NCI-H446 (cell line): ENCODE results near the gene RPN2.
A peak's percentile ranks its signal among the peaks of the same experiment; 100 is the strongest.

Experiments
- DNase-seq, 2 experiments: peaks; one replicate each; lab custom pipeline; 2025; lab: John Stamatoyannopoulos, UW

RPN2 gene

DNA sequence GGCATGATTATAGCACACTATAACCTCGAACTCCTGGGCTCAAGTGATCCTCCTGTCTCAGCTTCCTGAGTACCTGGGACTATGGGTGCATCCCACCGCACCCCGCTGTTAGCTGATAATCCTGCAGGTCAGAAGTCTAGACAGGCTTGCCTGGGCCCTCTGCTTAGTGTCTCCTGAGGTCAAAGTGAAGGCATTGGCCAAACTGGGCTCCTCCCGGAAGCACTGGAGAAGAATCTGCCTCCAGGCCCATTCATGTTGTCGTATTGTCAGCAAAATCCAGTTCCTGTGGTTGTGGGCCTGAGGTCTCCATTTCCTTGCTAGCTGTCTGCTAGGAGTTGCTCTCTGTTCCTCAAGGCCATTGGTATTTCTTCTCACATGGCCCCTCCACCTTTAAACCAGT, 6.6 kb downstream of the RPN2 start:
- DNase-seq = no peak

GRCh38 chr20:37188787-37189186, 9.7 kb downstream of the RPN2 start:
- DNase-seq = no peak

- no peak for DNase-seq
These were observed 10.4 kb downstream of the RPN2 start for GRCh38 chr20:37189416-37190016.

DNA sequence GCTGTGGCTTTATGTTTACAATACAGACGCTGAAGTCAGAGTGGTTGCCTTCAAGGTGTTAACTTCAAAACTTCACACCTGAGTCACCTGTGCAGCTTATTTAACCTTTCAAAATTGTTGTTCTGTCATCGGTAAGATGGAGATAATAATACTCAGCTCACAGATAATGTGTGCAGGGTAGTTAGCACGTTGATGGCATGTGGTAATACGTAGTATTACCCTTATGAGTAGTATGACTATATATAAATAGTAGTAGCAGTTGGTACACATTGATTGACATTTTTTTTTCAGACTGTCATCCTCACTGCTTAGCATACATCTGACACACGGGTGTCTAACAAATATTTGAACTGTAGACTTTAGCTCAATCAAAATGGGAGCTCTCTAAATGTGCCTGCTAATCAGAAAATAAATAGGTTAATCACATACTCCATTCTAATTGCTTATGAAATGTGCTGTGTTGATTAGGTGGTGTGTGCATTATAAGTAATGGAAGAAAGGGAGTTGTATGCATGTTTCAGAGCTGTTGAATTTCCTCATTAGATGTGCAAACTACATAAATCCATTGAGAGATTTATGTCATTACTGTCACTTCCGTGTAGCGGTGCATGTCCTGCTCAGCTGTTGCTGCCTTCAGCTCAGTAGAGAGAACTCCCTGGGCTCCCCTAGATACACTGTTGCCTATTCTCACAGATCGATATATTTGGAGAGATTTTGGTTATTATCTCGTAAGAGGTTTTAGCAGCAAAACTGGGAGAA, 11.4 kb downstream of the RPN2 start:
- no peak for DNase-seq

DNA sequence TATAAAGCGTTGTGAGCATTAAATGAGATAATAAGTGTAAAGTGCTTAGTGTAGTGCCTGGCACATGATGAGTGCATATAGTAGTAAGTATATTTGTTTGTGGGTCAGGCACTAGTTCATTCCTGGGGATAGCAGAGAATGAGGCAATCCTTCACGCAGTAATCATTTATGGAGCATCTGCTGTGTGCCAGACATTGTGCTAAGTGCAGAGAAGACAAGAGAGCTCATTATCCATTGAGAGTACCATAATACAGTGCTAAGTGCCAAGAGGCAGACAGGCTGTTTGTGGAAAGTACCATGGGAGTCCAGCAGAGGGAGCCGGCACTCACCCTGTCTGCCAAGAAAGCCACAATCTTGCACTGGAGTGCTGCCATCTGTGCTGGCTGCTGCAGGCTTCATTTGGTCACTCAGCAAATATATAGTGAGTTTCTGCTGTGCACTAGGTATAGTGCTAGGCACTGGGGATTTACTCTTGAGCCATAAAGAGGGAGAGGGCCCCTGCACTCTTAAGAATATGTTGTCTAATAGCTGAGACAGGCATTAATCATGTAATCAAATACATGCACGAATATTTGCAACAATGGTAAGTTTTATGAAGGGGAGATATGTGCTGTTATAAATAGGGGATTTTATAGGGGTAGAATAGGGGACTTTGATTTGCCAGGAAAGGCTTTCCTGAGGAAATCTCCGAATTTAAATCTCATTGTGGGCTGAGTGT, 13.2 kb downstream of the RPN2 start:
- DNase-seq = peak; percentile 92 to 95

DNA sequence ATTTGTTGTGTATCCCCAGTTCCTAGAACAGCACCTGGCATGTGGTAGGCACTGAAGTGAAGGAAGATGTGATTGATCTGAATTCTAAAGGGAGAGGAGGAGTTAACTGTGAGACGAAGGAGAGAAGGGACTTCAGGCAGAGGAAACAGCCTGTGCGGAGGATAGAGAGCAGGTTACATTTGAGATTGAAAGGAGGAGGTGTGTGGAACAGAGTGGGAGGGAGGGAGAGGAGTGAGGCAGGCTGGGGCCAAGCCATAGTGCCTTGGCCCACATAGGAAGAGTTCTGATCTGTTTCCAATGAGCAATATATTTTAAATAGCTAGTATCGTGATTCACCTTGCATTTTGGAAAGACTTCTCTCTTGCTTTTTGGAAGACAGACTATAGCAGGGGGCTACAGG, 14.1 kb downstream of the RPN2 start:
- no peak for DNase-seq

GRCh38 chr20:37193821-37194220, 14.7 kb downstream of the RPN2 start:
- DNase-seq = peak in 1 of 2 experiments; percentile 48

GRCh38 chr20:37194621-37195417, 15.7 kb downstream of the RPN2 start:
- DNase-seq = no peak

GRCh38 chr20:37198932-37199660, 20.0 kb downstream of the RPN2 start:
- peak; percentile 67 to 93 for DNase-seq

- no peak for DNase-seq
These were observed 21.2 kb downstream of the RPN2 start for GRCh38 chr20:37200376-37200775.

DNA sequence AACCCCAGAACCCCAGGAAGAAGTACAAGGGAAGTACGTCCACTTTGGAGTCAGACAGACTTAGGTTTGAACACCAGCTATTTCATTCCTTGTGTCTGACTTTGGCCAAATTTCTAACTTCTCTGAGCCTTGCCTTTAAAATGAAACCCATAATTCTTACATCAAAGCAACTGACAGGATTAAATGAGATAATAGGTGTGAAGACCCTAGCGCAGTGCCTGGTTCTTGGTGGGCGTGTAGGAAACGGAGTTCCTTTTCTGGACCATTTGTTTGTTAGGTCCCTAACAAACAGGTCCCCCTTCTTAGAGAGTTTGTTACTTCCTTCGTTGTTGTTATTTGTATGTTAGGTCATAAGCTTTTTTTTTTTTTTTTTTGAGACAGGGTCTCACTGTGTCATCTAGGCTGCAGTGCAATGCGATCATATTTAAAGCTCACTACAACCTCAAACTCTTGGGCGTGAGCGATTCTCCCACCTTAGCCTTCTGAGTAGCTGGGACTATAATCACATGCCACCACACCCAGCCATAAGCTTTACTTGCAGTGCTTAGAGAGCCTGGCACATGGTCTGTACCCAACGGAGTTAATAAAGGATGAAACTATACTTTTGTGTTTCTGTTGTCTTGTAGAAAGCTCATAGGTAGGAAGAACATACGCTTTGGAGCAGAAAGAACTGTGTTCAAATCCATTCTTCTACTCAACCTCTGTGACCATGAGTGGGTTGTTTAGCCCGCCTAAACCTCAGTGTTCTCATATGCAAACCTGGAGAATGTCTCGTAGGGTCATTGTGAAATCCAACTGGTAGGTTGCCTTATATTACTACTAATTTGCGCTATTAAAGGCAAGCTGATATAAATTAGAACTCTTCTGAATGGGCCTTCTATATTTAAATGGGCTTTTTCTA, 22.0 kb downstream of the RPN2 start:
- DNase-seq = no peak

DNA sequence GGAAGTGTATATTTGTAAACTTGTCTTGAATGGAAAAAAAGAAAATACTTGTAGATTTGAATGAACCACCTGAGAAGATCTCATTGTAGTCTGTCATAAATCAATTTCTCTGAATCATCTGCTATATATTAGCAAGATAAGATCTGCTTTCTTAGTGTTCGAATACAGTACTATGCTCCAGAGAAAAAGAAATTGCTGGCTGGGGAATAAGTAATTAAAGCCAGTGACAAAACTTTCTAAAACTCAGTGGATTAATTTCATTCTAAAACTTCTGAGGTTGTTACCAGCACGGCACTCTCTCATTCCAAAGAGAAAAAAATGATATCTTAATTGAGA, 22.7 kb downstream of the RPN2 start:
- DNase-seq = no peak

DNA sequence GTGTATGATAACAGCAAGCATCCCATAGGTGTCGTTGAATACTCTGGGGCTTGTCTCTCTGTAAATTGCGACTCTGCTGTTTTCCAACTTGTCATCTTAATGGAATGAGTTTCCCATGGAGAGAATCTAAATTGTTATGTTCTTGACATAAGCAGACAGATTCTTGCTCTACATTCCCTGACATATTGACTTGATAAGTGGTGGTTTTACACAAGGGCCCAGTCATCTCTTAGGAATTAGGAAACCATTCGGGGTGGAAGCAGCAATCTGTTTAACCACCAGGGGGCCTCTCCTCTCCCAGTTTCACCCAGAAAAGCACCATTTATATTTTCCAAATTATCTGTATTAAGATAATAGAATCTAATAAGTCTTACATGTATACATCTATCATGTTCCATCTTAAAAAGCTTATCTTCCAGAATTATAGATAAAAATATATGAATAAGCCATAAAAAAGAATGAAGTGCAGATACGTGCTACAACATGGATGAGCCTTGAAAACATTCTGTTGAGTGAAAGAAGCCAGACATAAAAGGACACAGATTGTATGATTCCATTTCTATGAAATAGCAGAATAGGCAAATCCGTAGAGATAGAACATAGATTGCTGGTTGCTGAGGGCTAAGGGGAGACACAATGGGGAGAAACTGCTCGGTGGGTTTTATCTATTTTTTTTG, 23.3 kb downstream of the RPN2 start:
- peak; percentile 17 to 49 for DNase-seq

DNA sequence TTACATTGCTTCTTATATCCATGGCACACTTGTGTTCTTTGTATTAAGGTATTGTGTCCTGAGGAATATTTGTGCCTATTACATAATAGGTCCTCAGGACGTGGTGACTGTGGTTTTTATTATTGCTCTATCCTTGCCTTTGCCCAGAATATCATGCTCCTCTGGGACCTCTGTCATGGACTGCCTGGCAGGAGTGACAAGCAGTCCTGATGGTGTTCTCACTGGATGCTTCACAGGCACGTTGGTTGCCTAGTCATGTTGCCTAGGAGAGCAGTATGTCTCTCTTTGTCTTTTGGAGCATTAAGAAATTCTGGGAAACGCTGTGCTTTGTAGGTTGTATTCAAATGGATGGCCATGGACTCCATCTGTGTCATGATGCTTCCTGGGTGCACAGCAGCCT, 24.9 kb downstream of the RPN2 start:
- no peak for DNase-seq

DNA sequence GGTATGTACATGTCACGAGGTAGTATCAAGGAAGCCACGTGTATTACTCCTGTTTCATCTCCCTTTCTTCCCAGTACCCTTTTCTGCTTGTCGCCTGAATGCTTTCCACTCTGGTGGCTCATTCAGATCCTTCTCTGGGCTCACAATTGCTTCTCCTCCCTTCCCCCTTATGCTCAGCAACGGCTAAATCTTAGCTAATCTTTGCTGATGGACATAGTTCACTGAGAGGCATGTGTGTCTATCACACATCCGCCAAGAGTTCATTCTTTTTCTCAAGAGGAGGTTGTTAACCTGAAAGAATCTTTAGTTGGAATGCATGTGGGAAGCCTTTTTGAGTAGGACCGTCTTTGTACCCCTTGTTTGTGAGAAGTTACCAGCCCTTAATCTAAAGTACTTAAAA, 26.0 kb downstream of the RPN2 start:
- no peak for DNase-seq

DNA sequence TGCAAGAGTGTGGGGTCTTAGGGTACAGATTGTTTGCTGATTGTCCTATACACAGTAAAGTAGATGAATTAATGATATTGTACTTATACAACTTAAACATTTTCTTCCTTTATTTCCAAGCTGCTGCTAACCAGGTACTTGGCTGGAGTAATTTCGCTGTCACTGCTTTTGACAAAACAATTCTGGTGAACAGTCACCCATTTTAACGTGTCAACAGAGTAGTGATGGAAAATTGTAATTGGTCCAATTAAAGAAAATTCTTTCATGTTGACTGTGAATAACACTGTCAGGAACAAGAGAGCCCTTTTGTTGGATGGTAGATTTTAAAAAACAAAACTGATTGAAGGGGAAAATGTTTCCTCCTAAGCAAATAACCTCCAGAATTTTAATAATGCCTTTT, 26.7 kb downstream of the RPN2 start:
- DNase-seq = no peak

DNA sequence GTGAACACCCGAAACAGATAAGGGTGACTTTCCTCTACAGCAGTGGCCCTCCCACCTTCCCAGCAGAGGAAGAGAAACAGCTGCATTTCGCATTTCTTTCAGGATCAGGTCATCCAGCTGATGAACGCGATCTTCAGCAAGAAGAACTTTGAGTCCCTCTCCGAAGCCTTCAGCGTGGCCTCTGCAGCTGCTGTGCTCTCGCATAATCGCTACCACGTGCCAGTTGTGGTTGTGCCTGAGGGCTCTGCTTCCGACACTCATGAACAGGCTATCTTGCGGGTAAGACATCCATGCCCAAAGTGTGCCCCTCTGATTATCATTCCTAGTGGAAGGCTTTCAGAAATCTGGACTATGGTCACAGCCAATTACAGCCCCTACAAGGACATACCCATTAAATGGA, 28.0 kb downstream of the RPN2 start:
- no peak for DNase-seq

DNA sequence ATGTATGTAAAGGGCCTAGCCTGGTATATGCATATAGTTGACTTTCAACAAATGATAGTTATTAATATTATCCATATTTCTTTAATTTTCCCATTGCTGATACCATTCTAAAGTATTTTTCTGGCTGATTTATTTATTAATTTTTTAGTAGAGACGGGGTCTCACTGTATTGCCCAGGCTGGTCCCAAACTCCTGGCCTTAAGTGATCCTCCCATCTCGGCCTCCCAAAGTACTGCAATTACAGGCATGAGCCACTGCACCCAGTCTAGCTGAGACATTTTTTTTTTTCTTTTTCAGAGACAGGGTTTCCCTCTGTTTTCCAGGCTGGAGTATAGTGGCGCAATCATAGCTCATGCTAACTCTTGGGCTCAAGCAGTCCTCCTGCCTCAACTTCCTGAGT, 30.1 kb downstream of the RPN2 start:
- no peak for DNase-seq

- no peak for DNase-seq
These were observed 30.7 kb downstream of the RPN2 start for GRCh38 chr20:37209661-37210314.

DNA sequence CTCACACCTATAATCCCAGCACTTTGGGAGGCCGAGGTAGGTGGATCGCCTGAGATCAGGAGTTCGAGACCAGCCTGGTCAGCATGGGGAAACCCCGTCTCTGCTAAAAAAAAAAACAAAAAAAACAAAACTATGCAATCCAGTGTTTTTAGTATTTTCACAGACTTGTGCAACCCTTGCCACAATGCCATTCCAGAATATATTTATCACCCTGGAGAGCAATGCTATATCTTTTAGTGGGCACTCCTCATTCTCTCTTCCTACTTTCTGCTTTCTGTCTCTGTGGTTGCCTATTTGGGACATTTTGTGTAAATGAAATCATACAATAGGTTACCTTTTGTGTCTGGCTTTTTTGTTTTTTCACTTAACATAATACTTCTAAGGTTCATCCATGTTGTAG, 39.3 kb downstream of the RPN2 start:
- DNase-seq = no peak
